Sigmoid colon (tissue), 4 donors: ENCODE results near the gene AKAP5.

Experiments used
- CTCF ChIP-seq, 4 experiments: fragments of 450-650 bp in 3 of 4; fragments of 200-600 bp in 1 of 4; IDR thresholded peaks; one replicate each; pipeline ENCODE4 v1.5.1; 2016 to 2019; ENCODE audit warnings: antibody characterized with exemption in 4 of 4, mild to moderate bottlenecking in 3 of 4, moderate library complexity in 2 of 4
- EP300 ChIP-seq, 4 donors: sonication (generic); formaldehyde crosslinking; IDR thresholded peaks; one replicate each; pipeline ENCODE4 v1.6.1; 2017; ENCODE audit warnings: antibody characterized with exemption in 4 of 4
- POLR2A ChIP-seq, 2 donors: fragments of 450-650 bp; IDR thresholded peaks; one replicate each; pipeline ENCODE4 v1.6.1; 2016; ENCODE audit warnings: antibody characterized with exemption in 2 of 2, mild to moderate bottlenecking in 2 of 2, moderate library complexity in 2 of 2
- POLR2AphosphoS5 ChIP-seq, 4 donors: sonication (generic); formaldehyde crosslinking; IDR thresholded peaks; one replicate each; pipeline ENCODE4 v1.6.1; 2017; ENCODE audit warnings: antibody characterized with exemption in 4 of 4

GRCh38 chr14:64444140-64444539 lies 21.2 kb upstream of the AKAP5 start:
- no peak for TF ChIP-seq CTCF (IDR thresholded peaks at IDR 0.05)
- TF ChIP-seq EP300 (IDR thresholded peaks at IDR 0.05), result no peak
- no peak for TF ChIP-seq POLR2A (IDR thresholded peaks at IDR 0.05)
- TF ChIP-seq POLR2AphosphoS5 (IDR thresholded peaks at IDR 0.05), result no peak
